Activated gamma-delta T cell (primary cell): ENCODE data around the gene ZNF174.

Experiments used
- DNase-seq: peaks from one replicate; lab custom pipeline; 2025; lab: John Stamatoyannopoulos, UW
- total RNA-seq, 2 donors: gene quantifications; one replicate each; lab custom pipeline; 2026; lab: John Stamatoyannopoulos, UW

ZNF174 gene
- total RNA-seq, result 12.3 to 14.4 reads per million in 2 donors

GRCh38 chr16:3400779-3401688 is at the start of gene ZNF174, which contains the start of gene ZSCAN32:
Gene ZNF174, plus strand, starts transcription at chr16:3401215. Its CDS starts 790 bp downstream, at chr16:3402005.
Gene ZSCAN32, minus strand, starts transcription at chr16:3401004. Its CDS starts 3,447 bp downstream, at chr16:3397557.
- DNase-seq, result peak; percentile 92

- DNase-seq, result no peak
Measured at GRCh38 chr16:3355589-3355988, 45.4 kb upstream of the ZNF174 start, which contains the start of gene OR2C1. Gene OR2C1, plus strand, starts transcription at chr16:3355889. Its CDS starts 52 bp downstream, at chr16:3355941.

- no peak for DNase-seq
Measured at GRCh38 chr16:3356118-3356517, 44.9 kb upstream of the ZNF174 start.

- DNase-seq, result no peak
Measured at GRCh38 chr16:3358871-3359270, 42.1 kb upstream of the ZNF174 start.

GRCh38 chr16:3362931-3363330 is 38.1 kb upstream of the ZNF174 start:
- DNase-seq, result no peak

GRCh38 chr16:3363793-3364192 is 37.2 kb upstream of the ZNF174 start:
- DNase-seq, result no peak

GRCh38 chr16:3364774-3365427 is 36.1 kb upstream of the ZNF174 start:
- DNase-seq, result peak; percentile 60

- no peak for DNase-seq
Measured at GRCh38 chr16:3369073-3369472, 31.9 kb upstream of the ZNF174 start.

GRCh38 chr16:3375680-3376079 is 25.3 kb upstream of the ZNF174 start:
- DNase-seq, result no peak

GRCh38 chr16:3377917-3378316 is 23.1 kb upstream of the ZNF174 start:
- no peak for DNase-seq

GRCh38 chr16:3383045-3383448 is 18.0 kb upstream of the ZNF174 start:
- DNase-seq, result no peak

GRCh38 chr16:3388325-3388724 is 12.7 kb upstream of the ZNF174 start:
- no peak for DNase-seq

GRCh38 chr16:3389663-3390338 is 11.2 kb upstream of the ZNF174 start:
- no peak for DNase-seq

GRCh38 chr16:3400446-3400778 is 603 bp upstream of the ZNF174 start:
- DNase-seq, result no peak

GRCh38 chr16:3401719-3402397 is 843 bp downstream of the ZNF174 start:
- DNase-seq, result no peak

GRCh38 chr16:3408561-3409197 is 7.7 kb downstream of the ZNF174 start:
- no peak for DNase-seq

GRCh38 chr16:3413730-3414379 is 12.8 kb downstream of the ZNF174 start:
- DNase-seq, result no peak

GRCh38 chr16:3431779-3432219 is 30.8 kb downstream of the ZNF174 start:
- no peak for DNase-seq

- no peak for DNase-seq
Measured at GRCh38 chr16:3434373-3434772, 33.4 kb downstream of the ZNF174 start.

GRCh38 chr16:3439637-3440036 is 38.6 kb downstream of the ZNF174 start:
- DNase-seq, result no peak
